HepG2 (cell line): Measurements from ENCODE around the gene RPGR. TPM values are rescaled to one million over a fixed set of nuclear protein-coding genes. Genes with fewer than 3 reads are reported as not detected.

ENCODE experiments used
- CREM ChIP-seq, 2 experiments: sonication (generic) in 1 of 2; formaldehyde crosslinking in 1 of 2; IDR thresholded peaks; 2 replicates each; pipeline versions ENCODE4 v1.4.0 to v1.6.1; 2016 to 2020; ENCODE audit warnings: antibody characterized with exemption in 1 of 2, mild to moderate bottlenecking in 1 of 2, missing genetic modification reagents in 1 of 2
- FOSL2 ChIP-seq: sonication (generic); formaldehyde crosslinking; IDR thresholded peaks from 2 replicates; pipeline ENCODE4 v1.4.0; 2020; ENCODE audit warnings: missing genetic modification reagents
- HMG20A ChIP-seq: IDR thresholded peaks from 2 replicates; pipeline ENCODE4 v1.6.1; 2016; ENCODE audit warnings: borderline replicate concordance
- JUN ChIP-seq: sonication (generic); formaldehyde crosslinking; IDR thresholded peaks from 2 replicates; pipeline ENCODE4 v1.4.0; 2020; ENCODE audit warnings: mild to moderate bottlenecking, missing genetic modification reagents
- LCORL ChIP-seq, 2 experiments: fragments of 450-650 bp in 1 of 2; sonication (generic) in 1 of 2; formaldehyde crosslinking in 1 of 2; IDR thresholded peaks; 2 replicates each; pipeline versions ENCODE4 v1.5.0 to v1.6.1; 2017 to 2020; ENCODE audit warnings: antibody characterized with exemption in 1 of 2, missing genetic modification reagents in 1 of 2
- MAZ ChIP-seq, 2 experiments: sonication (generic) in 1 of 2; formaldehyde crosslinking in 1 of 2; IDR thresholded peaks; 2 replicates each; pipeline versions ENCODE4 v1.5.0 to v1.6.1; 2012 to 2020; ENCODE audit warnings: low read depth in 2 of 2, mild to moderate bottlenecking in 2 of 2, borderline replicate concordance in 1 of 2, improper control_type of control experiment in 1 of 2, low read length in 1 of 2, missing genetic modification reagents in 1 of 2, moderate library complexity in 1 of 2
- MED1 ChIP-seq: sonication (generic); formaldehyde crosslinking; IDR thresholded peaks from 2 replicates; pipeline ENCODE4 v1.4.0; 2020; ENCODE audit warnings: missing genetic modification reagents
- NCOA1 ChIP-seq: sonication (generic); formaldehyde crosslinking; IDR thresholded peaks from 2 replicates; pipeline ENCODE4 v1.9.0; 2021; ENCODE audit warnings: missing genetic modification reagents
- NFIC ChIP-seq: IDR thresholded peaks from 2 replicates; pipeline ENCODE4 v1.6.1; 2012; ENCODE audit warnings: mild to moderate bottlenecking, low read length, inconsistent platforms
- NR2F2 ChIP-seq: IDR thresholded peaks from 2 replicates; pipeline ENCODE4 v1.6.1; 2012; ENCODE audit warnings: low read depth, inconsistent platforms, borderline replicate concordance
- RXRB ChIP-seq: IDR thresholded peaks from 2 replicates; pipeline ENCODE4 v1.6.1; 2016; ENCODE audit warnings: borderline replicate concordance, missing genetic modification reagents, missing compliant biosample characterization
- SIX1 ChIP-seq: sonication (generic); formaldehyde crosslinking; IDR thresholded peaks from 2 replicates; pipeline ENCODE4 v1.4.0; 2020; ENCODE audit warnings: missing genetic modification reagents, borderline replicate concordance
- THAP11 ChIP-seq: IDR thresholded peaks from 2 replicates; pipeline ENCODE4 v1.6.1; 2016; ENCODE audit warnings: missing biosample characterization, missing genetic modification reagents
- ZNF251 ChIP-seq: sonication (generic); formaldehyde crosslinking; IDR thresholded peaks from 2 replicates; pipeline ENCODE4 v1.9.0; 2021; ENCODE audit warnings: mild to moderate bottlenecking, missing genetic modification reagents
- ZNF263 ChIP-seq: sonication (generic); formaldehyde crosslinking; IDR thresholded peaks from 2 replicates; pipeline ENCODE4 v1.4.0; 2020; ENCODE audit warnings: missing genetic modification reagents
- ZNF331 ChIP-seq: sonication (generic); formaldehyde crosslinking; IDR thresholded peaks from 2 replicates; pipeline ENCODE4 v1.4.0; 2020; ENCODE audit warnings: missing genetic modification reagents
- ZNF33B ChIP-seq: sonication (generic); formaldehyde crosslinking; IDR thresholded peaks from 2 replicates; pipeline ENCODE4 v1.5.1; 2020; ENCODE audit warnings: mild to moderate bottlenecking, missing genetic modification reagents
- ZNF547 ChIP-seq: sonication (generic); formaldehyde crosslinking; IDR thresholded peaks from 2 replicates; pipeline ENCODE4 v1.5.1; 2020; ENCODE audit warnings: mild to moderate bottlenecking, missing genetic modification reagents
- ZNF576 ChIP-seq: sonication (generic); formaldehyde crosslinking; IDR thresholded peaks from 2 replicates; pipeline ENCODE4 v1.4.0; 2020; ENCODE audit warnings: mild to moderate bottlenecking, missing genetic modification reagents
- polyA plus RNA-seq, 8 experiments: library from polyadenylated mRNA; depleted of rRNA in 3 of 8; stranded (reverse) in 7 of 8; unstranded in 1 of 8; fragments of >200 nt; fragmentation: Illumina TruSeq in 4 of 8; extraction: Trizol in 4 of 8; gene quantifications; 2 replicates each; pipeline versions ENCODE4 v1.2.1 to v1.2.3, GENCODE V29; 2011 to 2016; ENCODE audit warnings: low read depth in 4 of 8, missing spikeins in 1 of 8, mixed read lengths in 1 of 8; ENCODE audit not compliant: insufficient read depth in 1 of 8
- total RNA-seq, 5 experiments: library from RNA; depleted of rRNA; stranded (reverse); fragments of >200 nt; fragmentation: Illumina TruSeq; extraction: Trizol; gene quantifications; 2 replicates each; pipeline ENCODE4 v1.2.3, GENCODE V29; 2016; ENCODE audit warnings: low read depth in 1 of 5
- TF ChIP-seq, protein P1 (sequence below), 2 experiments: sonication (generic) in 1 of 2; formaldehyde crosslinking in 1 of 2; IDR thresholded peaks; 2 replicates each; pipeline versions ENCODE4 v1.4.0 to v1.6.1; 2016 to 2020; ENCODE audit warnings: borderline replicate concordance in 1 of 2, low read depth in 1 of 2, mild to moderate bottlenecking in 1 of 2, missing genetic modification reagents in 1 of 2
- TF ChIP-seq, protein P2 (sequence below): IDR thresholded peaks from 2 replicates; pipeline ENCODE4 v1.6.1; 2016

RPGR gene
- total and polyA plus RNA-seq, 2 of the 13 experiments (the other 11 are each of a cell fraction or from before 2014, with no cell fraction given): 2.1 to 12.1 TPM

DNA sequence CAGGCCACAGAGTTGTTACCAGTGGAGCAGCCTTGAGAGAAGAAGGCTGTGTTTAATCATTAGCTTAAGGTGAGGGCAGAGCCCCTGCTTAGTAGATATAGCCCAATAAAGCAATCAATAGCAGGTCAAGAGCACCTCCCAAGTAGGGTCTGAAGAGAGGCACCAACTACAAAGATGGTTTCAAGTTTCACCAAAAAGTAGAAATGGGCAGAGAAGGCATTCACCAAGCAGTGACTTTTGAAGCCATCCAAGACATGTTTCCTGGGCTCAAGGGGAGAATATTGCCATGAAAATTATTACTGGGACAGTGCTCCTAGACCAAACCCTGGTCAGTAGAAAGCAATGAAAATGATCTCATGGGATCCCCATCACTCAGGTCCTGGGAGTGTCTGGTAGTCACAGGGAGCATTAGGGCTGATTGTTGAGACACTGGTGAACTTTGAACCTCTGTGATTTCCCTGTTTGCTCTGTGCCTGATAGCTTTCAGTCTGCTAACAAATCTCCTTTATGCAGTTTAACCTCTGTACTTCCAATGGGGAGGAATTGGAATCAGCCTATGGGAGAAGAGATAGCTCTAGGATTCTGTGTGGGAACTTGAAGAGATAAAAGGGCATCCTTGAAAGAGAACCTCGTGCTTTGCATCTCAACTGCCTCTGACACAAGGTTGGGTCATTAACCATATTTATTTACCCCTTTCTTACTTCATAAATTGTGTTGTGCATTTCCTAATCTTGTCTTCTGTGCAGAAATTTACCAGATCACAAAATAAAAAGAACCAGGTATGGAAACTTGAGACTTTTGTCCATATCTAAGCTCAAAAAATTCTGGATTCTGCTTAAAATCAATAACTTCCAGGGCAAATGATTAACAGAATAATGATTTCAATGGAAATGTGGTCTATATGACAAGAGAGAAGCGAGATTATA, 15.8 kb upstream of the RPGR start (continued):
- TF ChIP-seq JUN (CRISPR knock-in tag) (no peak), ZNF576 (CRISPR knock-in tag) (no peak), ZNF331 (CRISPR knock-in tag) (0 out of 2 replicates have a peak, but pooled peaks have one; percentile 48), NCOA1 (CRISPR knock-in tag) (no peak), MAZ (IDR thresholded peaks at IDR 0.05; ENCODE audit: borderline replicate concordance, low read depth, low read length) (no peak), MAZ (CRISPR knock-in tag; IDR thresholded peaks at IDR 0.05; ENCODE audit: low read depth) (no peak), NFIC (peak; percentile 54; the same call in 1 of the 2 replicates), ZNF547 (CRISPR knock-in tag) (no peak), HMG20A (CRISPR knock-in tag) (peak; percentile 55; the same call in 1 of the 2 replicates), FOSL2 (CRISPR knock-in tag) (peak; percentile 30; the same call in 1 of the 2 replicates), THAP11 (CRISPR knock-in tag) (0 out of 2 replicates have a peak, but pooled peaks have one; percentile 28), LCORL (IDR thresholded peaks at IDR 0.05) (no peak), LCORL (CRISPR knock-in tag; IDR thresholded peaks at IDR 0.05) (peak; percentile 41; the same call in 1 of the 2 replicates), NR2F2 (peak; percentile 58; the same call in 1 of the 2 replicates), ZNF33B (CRISPR knock-in tag) (no peak), SIX1 (CRISPR knock-in tag) (peak; percentile 77), MED1 (0 out of 2 replicates have a peak, but pooled peaks have one; percentile 27), RXRB (peak; percentile 45; the same call in 1 of the 2 replicates), CREM (IDR thresholded peaks at IDR 0.05) (peak; percentile 53), CREM (CRISPR knock-in tag; IDR thresholded peaks at IDR 0.05) (no peak), ZNF263 (CRISPR knock-in tag) (no peak), ZNF251 (CRISPR knock-in tag) (no peak)
- TF ChIP-seq, protein P1, sequence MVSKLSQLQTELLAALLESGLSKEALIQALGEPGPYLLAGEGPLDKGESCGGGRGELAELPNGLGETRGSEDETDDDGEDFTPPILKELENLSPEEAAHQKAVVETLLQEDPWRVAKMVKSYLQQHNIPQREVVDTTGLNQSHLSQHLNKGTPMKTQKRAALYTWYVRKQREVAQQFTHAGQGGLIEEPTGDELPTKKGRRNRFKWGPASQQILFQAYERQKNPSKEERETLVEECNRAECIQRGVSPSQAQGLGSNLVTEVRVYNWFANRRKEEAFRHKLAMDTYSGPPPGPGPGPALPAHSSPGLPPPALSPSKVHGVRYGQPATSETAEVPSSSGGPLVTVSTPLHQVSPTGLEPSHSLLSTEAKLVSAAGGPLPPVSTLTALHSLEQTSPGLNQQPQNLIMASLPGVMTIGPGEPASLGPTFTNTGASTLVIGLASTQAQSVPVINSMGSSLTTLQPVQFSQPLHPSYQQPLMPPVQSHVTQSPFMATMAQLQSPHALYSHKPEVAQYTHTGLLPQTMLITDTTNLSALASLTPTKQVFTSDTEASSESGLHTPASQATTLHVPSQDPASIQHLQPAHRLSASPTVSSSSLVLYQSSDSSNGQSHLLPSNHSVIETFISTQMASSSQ (IDR thresholded peaks at IDR 0.05; ENCODE audit: low read depth): peak; percentile 80; the same call in 1 of the 2 replicates
- TF ChIP-seq, protein P1 (CRISPR knock-in tag; IDR thresholded peaks at IDR 0.05; ENCODE audit: borderline replicate concordance): peak; percentile 86
- TF ChIP-seq, protein P2, sequence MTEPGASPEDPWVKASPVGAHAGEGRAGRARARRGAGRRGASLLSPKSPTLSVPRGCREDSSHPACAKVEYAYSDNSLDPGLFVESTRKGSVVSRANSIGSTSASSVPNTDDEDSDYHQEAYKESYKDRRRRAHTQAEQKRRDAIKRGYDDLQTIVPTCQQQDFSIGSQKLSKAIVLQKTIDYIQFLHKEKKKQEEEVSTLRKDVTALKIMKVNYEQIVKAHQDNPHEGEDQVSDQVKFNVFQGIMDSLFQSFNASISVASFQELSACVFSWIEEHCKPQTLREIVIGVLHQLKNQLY: 0 out of 2 replicates have a peak, but pooled peaks have one; percentile 10
